PC-9 (cell line): Measurements from ENCODE around the gene EIF4EBP3.

Source experiments
- CTCF ChIP-seq: fragments of 200-600 bp; sonication (generic); conservative IDR thresholded peaks from 2 replicates; pipeline ENCODE4 v1.6.1; 2017; ENCODE audit warnings: mixed run types, antibody characterized with exemption, mild to moderate bottlenecking, moderate library complexity
- EZH2 ChIP-seq: fragments of 200-600 bp; sonication (generic); IDR thresholded peaks from 2 replicates; pipeline ENCODE4 v1.8.0; 2017; ENCODE audit warnings: antibody characterized with exemption, low read depth

GRCh38 chr5:140591747-140592372, 44.4 kb downstream of the EIF4EBP3 start:
- no peak for TF ChIP-seq CTCF
- no peak for TF ChIP-seq EZH2
